Smooth muscle cell (in vitro differentiated cells): ENCODE results near the gene SNED1. TPM values are rescaled to one million over a fixed set of nuclear protein-coding genes. Genes with fewer than 3 reads are reported as not detected.

Experiments used
- DNase-seq: peaks from one replicate; lab custom pipeline; 2025; ENCODE audit not compliant: unreplicated experiment; lab: John Stamatoyannopoulos, UW
- H2AFZ ChIP-seq: fragments of 200-600 bp; sonication (generic); 2 replicates; pipeline ENCODE4 v1.6.0; 2016; ENCODE audit warnings: antibody characterized with exemption, low read depth, mild to moderate bottlenecking
- H3F3A ChIP-seq: fragments of 200-600 bp; sonication (generic); 2 replicates; pipeline ENCODE4 v1.6.0; 2017; ENCODE audit warnings: antibody characterized with exemption, low read depth
- H3K27ac ChIP-seq: fragments of 200-600 bp; sonication (generic); 2 replicates; pipeline ENCODE4 v1.5.1; 2016; ENCODE audit warnings: low read depth, mild to moderate bottlenecking
- H3K27me3 ChIP-seq: fragments of 200-600 bp; sonication (generic); 2 replicates; pipeline ENCODE4 v1.6.1; 2016; ENCODE audit warnings: low read depth, mild to moderate bottlenecking
- H3K36me3 ChIP-seq: fragments of 200-600 bp; sonication (generic); 2 replicates; pipeline ENCODE4 v1.5.1; 2016; ENCODE audit warnings: low read depth
- H3K4me1 ChIP-seq: fragments of 200-600 bp; sonication (generic); 2 replicates; pipeline ENCODE4 v1.5.1; 2016; ENCODE audit warnings: low read depth
- H3K4me2 ChIP-seq: fragments of 200-600 bp; sonication (generic); 2 replicates; pipeline ENCODE4 v1.6.0; 2016; ENCODE audit warnings: mild to moderate bottlenecking
- H3K4me3 ChIP-seq: fragments of 200-600 bp; sonication (generic); 2 replicates; pipeline ENCODE4 v1.5.1; 2016; ENCODE audit warnings: mild to moderate bottlenecking
- H3K79me2 ChIP-seq: fragments of 200-600 bp; sonication (generic); 2 replicates; pipeline ENCODE4 v1.6.0; 2016; ENCODE audit warnings: low read depth, mild to moderate bottlenecking
- H3K9ac ChIP-seq: fragments of 200-600 bp; sonication (generic); 2 replicates; pipeline ENCODE4 v1.6.0; 2016; ENCODE audit warnings: low read depth
- H3K9me3 ChIP-seq: fragments of 200-600 bp; sonication (generic); replicated peaks from 2 replicates; pipeline ENCODE4 v1.5.1; 2016; ENCODE audit warnings: low read depth
- H4K20me1 ChIP-seq: fragments of 200-600 bp; sonication (generic); 2 replicates; pipeline ENCODE4 v1.6.0; 2016; ENCODE audit warnings: low read depth
- WGBS: methylation state at CpG from one replicate; pipeline ENCODE4 v1.1.7; 2016; ENCODE audit warnings: low lambda C conversion rate; 5-methylcytosine and 5-hydroxymethylcytosine counted together
- polyA plus RNA-seq: library from polyadenylated mRNA; unstranded; fragments of >200 nt; fragmentation: Nextera tagmentation; extraction: Ambion mirVana; gene quantifications from 2 replicates; pipeline ENCODE4 v1.2.1, GENCODE V29; 2016
- total RNA-seq: library from RNA; depleted of rRNA; stranded (reverse); fragments of >200 nt; gene quantifications from 2 replicates; pipeline ENCODE4 v1.2.3, GENCODE V29; 2014
- TF ChIP-seq, protein P1 (sequence below): fragments of 200-600 bp; sonication (generic); IDR thresholded peaks from 2 replicates; pipeline ENCODE4 v1.5.1; 2017; ENCODE audit warnings: borderline replicate concordance, mild to moderate bottlenecking, antibody characterized with exemption; ENCODE audit not compliant: insufficient read depth, poor library complexity, severe bottlenecking

SNED1 gene
- total and polyA plus RNA-seq, 2 experiments from 2014 or later = 0.36 to 3.0 TPM

DNA sequence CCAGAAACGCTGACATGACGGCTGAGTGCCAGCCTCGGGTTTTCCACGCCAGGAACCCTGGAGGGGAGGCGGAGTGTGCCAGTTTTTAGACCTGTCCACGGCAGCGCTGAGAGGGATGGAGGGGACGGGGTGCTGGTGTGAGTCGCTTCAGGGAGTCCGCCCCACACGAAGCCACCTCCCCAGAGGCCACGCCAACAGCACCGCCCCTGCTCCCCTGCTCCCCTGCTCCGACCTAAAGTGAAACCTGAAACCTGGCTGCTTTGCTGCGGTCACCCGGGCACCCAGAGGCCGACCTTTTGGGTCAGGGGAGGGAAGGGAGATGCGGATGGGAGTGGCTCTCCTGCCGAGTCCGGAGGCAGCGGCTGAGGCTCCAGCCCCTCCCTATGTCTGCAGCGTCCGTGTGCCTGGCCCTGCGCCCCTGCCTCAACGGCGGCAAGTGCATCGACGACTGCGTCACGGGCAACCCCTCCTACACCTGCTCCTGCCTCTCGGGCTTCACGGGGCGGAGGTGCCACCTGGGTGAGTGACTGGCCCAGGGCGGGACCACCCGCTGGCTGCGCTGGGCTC, 38.1 kb downstream of the SNED1 start:
- Histone ChIP-seq H3K4me2 (peak overlapping the region; percentile 74), H3K27me3 (peaks cover 36% of the 10 kb centered on the region), H3K36me3 (no peaks in the 10 kb centered on the region), H2AFZ (no peak overlapping the region), H4K20me1 (no peaks in the 10 kb centered on the region), H3K9me3 (no peaks in the 10 kb centered on the region), H3F3A (no peaks in the 10 kb centered on the region), H3K27ac (no peak overlapping the region), H3K79me2 (no peaks in the 10 kb centered on the region), H3K4me1 (peaks cover 3% of the 10 kb centered on the region), H3K9ac (no peak overlapping the region), H3K4me3 (no peak overlapping the region)
- TF ChIP-seq, protein P1, sequence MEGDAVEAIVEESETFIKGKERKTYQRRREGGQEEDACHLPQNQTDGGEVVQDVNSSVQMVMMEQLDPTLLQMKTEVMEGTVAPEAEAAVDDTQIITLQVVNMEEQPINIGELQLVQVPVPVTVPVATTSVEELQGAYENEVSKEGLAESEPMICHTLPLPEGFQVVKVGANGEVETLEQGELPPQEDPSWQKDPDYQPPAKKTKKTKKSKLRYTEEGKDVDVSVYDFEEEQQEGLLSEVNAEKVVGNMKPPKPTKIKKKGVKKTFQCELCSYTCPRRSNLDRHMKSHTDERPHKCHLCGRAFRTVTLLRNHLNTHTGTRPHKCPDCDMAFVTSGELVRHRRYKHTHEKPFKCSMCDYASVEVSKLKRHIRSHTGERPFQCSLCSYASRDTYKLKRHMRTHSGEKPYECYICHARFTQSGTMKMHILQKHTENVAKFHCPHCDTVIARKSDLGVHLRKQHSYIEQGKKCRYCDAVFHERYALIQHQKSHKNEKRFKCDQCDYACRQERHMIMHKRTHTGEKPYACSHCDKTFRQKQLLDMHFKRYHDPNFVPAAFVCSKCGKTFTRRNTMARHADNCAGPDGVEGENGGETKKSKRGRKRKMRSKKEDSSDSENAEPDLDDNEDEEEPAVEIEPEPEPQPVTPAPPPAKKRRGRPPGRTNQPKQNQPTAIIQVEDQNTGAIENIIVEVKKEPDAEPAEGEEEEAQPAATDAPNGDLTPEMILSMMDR = no peak
- no peak for DNase-seq
- 11% methylated on average over 31 of the region's 36 CpGs for WGBS

DNA sequence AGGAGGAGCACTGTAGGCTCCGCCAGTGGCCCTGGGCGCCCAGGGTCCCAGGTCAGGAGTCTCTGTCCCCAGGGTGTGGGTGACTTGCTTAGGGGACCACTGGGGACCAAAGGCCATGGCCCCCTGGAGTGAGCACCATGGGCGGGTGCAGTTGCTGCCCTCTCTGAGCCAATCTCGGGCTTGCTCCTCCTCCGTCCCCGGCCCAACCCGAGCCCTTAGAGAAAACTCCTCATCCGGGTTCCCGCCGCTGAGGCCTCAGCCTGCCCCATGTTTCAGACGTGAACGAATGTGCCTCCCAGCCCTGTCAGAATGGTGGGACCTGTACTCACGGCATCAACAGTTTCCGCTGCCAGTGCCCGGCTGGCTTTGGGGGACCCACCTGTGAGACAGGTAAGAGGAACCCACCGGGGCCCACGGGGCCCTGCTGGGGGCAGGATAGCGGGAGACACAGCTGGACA, 38.6 kb downstream of the SNED1 start:
- Histone ChIP-seq H3F3A (no peaks in the 10 kb centered on the region), H3K36me3 (no peaks in the 10 kb centered on the region), H3K4me2 (no peak overlapping the region), H3K27me3 (peaks cover 41% of the 10 kb centered on the region), H3K9ac (no peak overlapping the region), H3K27ac (no peak overlapping the region), H4K20me1 (no peaks in the 10 kb centered on the region), H3K4me1 (peaks cover 3% of the 10 kb centered on the region), H2AFZ (no peak overlapping the region), H3K9me3 (no peaks in the 10 kb centered on the region), H3K79me2 (no peaks in the 10 kb centered on the region), H3K4me3 (no peak overlapping the region)
- TF ChIP-seq, protein P1 = no peak
- 74% methylated on average over 17 of the region's 18 CpGs for WGBS
- no peak for DNase-seq

DNA sequence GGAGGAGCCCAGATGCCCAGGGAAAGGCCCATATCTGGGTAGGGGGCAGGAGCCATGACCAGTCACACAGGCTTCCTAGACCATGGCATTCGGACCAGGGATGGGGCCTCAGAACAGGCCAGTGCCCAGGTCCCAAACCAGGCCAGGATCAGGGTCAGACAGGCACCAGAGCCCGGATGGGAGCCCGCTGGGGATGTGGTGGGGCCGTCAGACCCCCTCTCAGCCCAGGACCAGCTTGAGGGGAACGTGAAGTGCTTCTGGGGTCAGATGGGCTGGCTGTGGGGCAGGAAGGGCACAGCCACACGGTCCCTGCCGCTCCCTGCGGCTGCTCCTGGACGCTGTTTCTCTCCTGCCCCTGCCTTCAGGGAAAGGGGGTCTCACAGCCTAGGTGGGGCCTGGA, 39.1 kb downstream of the SNED1 start:
- Histone ChIP-seq H3K36me3 (no peaks in the 10 kb centered on the region), H3K27ac (no peak overlapping the region), H3K79me2 (no peaks in the 10 kb centered on the region), H3K4me3 (no peak overlapping the region), H3F3A (no peaks in the 10 kb centered on the region), H3K9me3 (no peaks in the 10 kb centered on the region), H4K20me1 (no peaks in the 10 kb centered on the region), H3K9ac (no peak overlapping the region), H3K4me2 (no peak overlapping the region), H2AFZ (no peak overlapping the region), H3K4me1 (peaks cover 3% of the 10 kb centered on the region), H3K27me3 (peaks cover 46% of the 10 kb centered on the region)
- DNase-seq = no peak
- TF ChIP-seq, protein P1 = no peak
- WGBS = 82% methylated on average over 9 of the region's 9 CpGs

DNA sequence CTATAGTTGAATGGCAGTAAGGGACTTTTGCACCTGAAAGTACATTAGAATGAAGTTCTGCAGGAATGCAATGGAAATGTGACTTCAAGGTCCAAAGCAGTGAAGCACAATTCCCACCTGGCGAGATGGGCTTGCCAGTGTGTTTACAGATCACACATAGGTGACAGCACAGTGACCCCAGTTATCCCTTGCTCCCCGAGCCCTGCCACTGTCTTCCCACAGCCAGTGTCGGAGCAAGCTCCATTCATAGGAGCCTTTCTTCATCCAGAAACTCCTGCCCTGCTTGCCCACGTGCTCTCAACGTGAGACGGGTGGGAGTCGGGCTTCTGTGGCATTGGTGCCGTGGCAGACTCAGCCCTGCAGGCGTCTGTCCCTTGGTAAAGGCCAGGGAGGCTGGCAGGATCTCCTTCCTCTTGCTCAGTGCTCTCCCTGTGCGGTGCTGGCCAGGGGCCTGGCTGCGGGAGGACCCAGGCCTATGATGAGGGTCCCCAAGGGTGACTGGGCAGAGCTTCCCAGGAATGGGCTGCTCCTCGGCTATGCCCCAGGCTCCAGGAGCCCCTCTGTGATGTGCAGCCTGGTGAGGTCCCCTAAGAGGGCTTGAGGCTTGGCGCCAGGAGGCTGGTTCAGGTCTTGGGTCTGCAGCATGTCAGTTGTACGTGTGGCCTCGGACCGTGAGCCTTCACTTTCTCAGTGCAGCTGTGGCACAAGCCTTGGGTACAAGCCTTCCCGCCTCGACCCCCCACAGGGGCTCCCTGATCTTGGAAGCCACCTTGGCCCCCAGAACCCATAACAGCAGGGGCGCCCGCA, 40.2 kb downstream of the SNED1 start:
- no peak overlapping the region for H2AFZ ChIP-seq
- peaks cover 3% of the 10 kb centered on the region for H3K4me1 ChIP-seq
- no peaks in the 10 kb centered on the region for H3K36me3 ChIP-seq
- H3K4me3 ChIP-seq = no peak overlapping the region
- H3K9me3 ChIP-seq = no peaks in the 10 kb centered on the region
- no peaks in the 10 kb centered on the region for H3K79me2 ChIP-seq
- TF ChIP-seq, protein P1 = no peak
- H3K27ac ChIP-seq = no peak overlapping the region
- 90% methylated on average over 19 of the region's 20 CpGs for whole genome bisulfite sequencing
- DNase-seq = no peak
- H3K9ac ChIP-seq = no peak overlapping the region
- no peaks in the 10 kb centered on the region for H3F3A ChIP-seq
- no peak overlapping the region for H3K4me2 ChIP-seq
- H4K20me1 ChIP-seq = no peaks in the 10 kb centered on the region
- peaks cover 53% of the 10 kb centered on the region for H3K27me3 ChIP-seq
